Neural crest cell (in vitro differentiated cells): ENCODE measurements around the gene SREBF2. TPM values are rescaled to one million over a fixed set of nuclear protein-coding genes. Genes with fewer than 3 reads are reported as not detected.

Experiments used
- DNase-seq: peaks from one replicate; pipeline ENCODE4 v3.0.0; 2021; ENCODE audit warnings: low read depth, mixed read lengths, low spot score
- H3K27ac Mint-ChIP-seq: one replicate; pipeline ENCODE4 v1.8.0; 2021; ENCODE audit warnings: mild to moderate bottlenecking, mixed read lengths; ENCODE audit not compliant: unreplicated experiment
- H3K27me3 Mint-ChIP-seq: 2 replicates; pipeline ENCODE4 v1.8.0; 2021; ENCODE audit warnings: low read depth, mild to moderate bottlenecking, mixed read lengths
- H3K36me3 Mint-ChIP-seq: 2 replicates; pipeline ENCODE4 v1.8.0; 2021; ENCODE audit warnings: low read depth, mild to moderate bottlenecking, mixed read lengths
- H3K4me1 Mint-ChIP-seq: 2 replicates; pipeline ENCODE4 v1.8.0; 2021; ENCODE audit warnings: mixed read lengths
- H3K4me3 Mint-ChIP-seq: one replicate; pipeline ENCODE4 v1.8.0; 2021; ENCODE audit warnings: mild to moderate bottlenecking, mixed read lengths
- H3K9me3 Mint-ChIP-seq: 2 replicates; pipeline ENCODE4 v1.8.0; 2021; ENCODE audit warnings: mixed read lengths
- CTCF ChIP-seq: fragments of 200-600 bp; sonication (generic); conservative IDR thresholded peaks from 2 replicates; pipeline ENCODE4 v1.5.0; 2021; ENCODE audit warnings: antibody characterized with exemption, mild to moderate bottlenecking
- total RNA-seq: library from RNA; stranded (reverse); gene quantifications from 2 replicates; pipeline ENCODE4 v1.2.1, GENCODE V29; 2021

The SREBF2 gene
- total RNA-seq, 1 donor from 2014 or later = 209 TPM

- Mint-ChIP-seq H3K27ac (peak overlapping the region; percentile 88), H3K9me3 (no peaks in the 10 kb centered on the region), H3K4me3 (no peak overlapping the region), H3K27me3 (no peaks in the 10 kb centered on the region), H3K36me3 (peaks cover 2% of the 10 kb centered on the region), H3K4me1 (peaks cover 24% of the 10 kb centered on the region)
- TF ChIP-seq CTCF = no peak
- DNase-seq = no peak
Observed at GRCh38 chr22:41936894-41937169, 103.9 kb downstream of the SREBF2 start.

DNA sequence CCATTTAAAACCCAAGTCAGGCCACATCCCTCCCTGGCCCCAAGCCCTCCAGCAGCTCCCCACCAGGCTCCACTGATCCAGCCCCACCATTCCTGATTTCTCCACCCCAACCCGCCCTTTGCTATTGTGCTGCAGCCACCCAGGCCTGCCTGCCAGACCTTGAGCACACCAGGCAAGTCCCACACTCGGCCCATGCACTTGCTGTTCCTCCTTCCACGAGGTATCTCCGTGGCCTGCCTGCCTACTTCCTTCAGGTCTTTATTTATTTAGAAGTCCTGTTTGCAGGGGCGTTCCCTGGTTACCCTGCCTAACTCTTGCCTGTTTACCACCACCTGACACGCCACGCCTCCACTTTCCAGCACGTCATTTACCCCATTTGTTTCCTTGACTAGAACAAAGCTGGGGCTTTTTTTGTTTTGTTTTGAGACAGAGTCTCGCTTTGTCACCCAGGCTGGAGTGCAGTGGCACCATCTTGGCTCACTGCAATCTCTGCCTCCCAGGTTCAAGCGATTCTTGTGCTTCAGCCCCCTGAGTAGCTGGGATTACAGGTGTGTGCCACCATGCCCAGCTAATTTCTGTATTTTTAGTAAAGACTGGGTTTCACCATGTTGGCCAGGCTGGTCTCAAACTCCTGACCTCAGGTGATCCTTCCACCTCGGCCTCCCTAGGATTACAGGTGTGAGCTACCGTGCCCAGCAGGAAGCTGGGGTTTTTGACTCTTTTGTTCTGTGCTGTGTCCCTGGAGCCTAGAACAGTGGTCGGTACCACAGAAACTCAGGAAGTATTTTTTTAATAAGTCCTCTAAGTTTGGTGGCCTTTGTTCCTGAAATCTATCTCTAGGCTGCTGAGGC lies 107.3 kb downstream of the SREBF2 start:
- H3K9me3 Mint-ChIP-seq = no peaks in the 10 kb centered on the region
- DNase-seq = no peak
- H3K4me3 Mint-ChIP-seq = peak overlapping the region; percentile 69
- peaks cover 32% of the 10 kb centered on the region for H3K4me1 Mint-ChIP-seq
- TF ChIP-seq CTCF = no peak
- H3K27ac Mint-ChIP-seq = peak overlapping the region; percentile 73
- no peaks in the 10 kb centered on the region for H3K27me3 Mint-ChIP-seq
- H3K36me3 Mint-ChIP-seq = peaks cover 5% of the 10 kb centered on the region

- no peaks in the 10 kb centered on the region for H3K27me3 Mint-ChIP-seq
- peak; percentile 90 for TF ChIP-seq CTCF
- peaks cover 7% of the 10 kb centered on the region for H3K36me3 Mint-ChIP-seq
- peak; percentile 82 for DNase-seq
- H3K27ac Mint-ChIP-seq = peak overlapping the region; percentile 14
- peak overlapping the region; percentile 69 for H3K4me3 Mint-ChIP-seq
- H3K9me3 Mint-ChIP-seq = no peaks in the 10 kb centered on the region
- peaks cover 39% of the 10 kb centered on the region for H3K4me1 Mint-ChIP-seq
Observed at GRCh38 chr22:41940832-41941765, 108.2 kb downstream of the SREBF2 start.

DNA sequence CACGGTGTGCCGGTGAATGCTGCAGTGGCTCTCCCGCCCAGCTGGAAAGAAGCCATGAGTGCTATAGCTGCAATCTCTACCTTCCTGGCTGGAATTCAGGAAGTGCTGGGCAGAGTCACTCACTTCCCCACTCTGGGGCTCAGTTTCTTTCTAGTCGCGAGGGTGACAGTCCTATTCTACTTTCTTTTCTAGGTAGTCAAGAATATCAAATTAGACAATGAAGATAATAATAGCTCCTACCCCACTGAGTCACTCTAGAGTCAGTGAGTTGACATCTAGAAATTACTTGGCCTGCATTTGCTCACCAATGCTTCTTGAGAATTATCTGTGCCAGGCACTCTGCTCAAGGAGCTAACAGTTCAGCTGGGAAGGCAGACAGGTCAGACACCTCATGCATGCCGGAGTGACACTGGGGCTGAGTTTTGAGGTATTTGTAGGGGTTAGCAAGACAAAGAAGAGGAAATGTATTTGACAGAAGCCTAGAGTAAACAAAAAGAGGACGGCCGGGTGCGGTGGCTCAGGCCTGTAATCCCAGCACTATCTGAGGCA lies 110.8 kb downstream of the SREBF2 start:
- peak overlapping the region; percentile 88 for H3K4me3 Mint-ChIP-seq
- H3K9me3 Mint-ChIP-seq = no peaks in the 10 kb centered on the region
- DNase-seq = no peak
- peaks cover 59% of the 10 kb centered on the region for H3K4me1 Mint-ChIP-seq
- no peaks in the 10 kb centered on the region for H3K27me3 Mint-ChIP-seq
- H3K36me3 Mint-ChIP-seq = peaks cover 7% of the 10 kb centered on the region
- no peak overlapping the region for H3K27ac Mint-ChIP-seq
- TF ChIP-seq CTCF = no peak

DNA sequence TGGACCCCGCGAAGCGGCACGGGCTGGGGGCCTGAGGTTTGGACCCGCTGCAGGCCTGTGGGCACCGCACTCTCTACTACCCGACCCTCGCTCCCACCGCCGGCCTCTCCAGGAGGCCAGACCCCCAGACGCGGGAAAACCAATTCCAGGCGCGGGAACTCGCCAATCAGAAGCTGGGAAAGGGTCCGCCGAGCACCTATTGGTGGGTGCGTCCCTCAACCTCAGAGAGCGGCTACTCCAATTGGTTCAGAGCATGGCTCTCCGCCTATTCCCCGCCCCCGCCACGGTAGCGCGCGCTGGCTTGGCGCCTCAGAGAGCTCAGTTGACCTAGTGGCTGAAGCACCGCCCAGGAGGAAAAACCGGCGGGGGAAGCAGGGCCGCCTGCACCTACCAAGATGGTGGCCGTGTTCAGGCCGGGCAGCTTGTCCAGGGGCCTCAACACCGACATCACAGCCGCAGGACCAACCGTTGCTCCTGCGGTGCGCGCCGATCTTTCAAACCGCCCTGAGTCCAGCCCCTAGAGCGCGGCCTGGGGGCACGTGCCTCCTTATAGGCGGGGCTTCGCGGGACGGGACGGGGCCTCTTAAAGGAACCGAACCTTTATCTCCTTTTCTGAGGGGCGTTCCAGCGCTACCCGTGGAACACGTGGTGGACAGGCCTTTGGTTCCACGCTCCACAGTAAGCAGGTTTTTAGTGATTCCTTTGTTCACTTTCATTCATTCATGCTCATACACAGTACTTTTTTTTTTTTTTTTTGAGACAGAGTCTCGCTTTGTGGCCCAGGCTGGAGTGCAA lies 113.9 kb downstream of the SREBF2 start, which contains the start of gene CENPM:
Gene CENPM (minus strand): TSS at position 524 of the 795 bp plus-strand sequence. CDS start 76 bp downstream, at position 448.
- H3K27ac Mint-ChIP-seq = peak within 1 kb of the TSS; percentile 94
- no peaks in the 10 kb centered on the region for H3K9me3 Mint-ChIP-seq
- H3K4me1 Mint-ChIP-seq = peaks cover 56% of the 10 kb centered on the region
- H3K4me3 Mint-ChIP-seq = peak within 1 kb of the TSS; percentile 97
- no peak for TF ChIP-seq CTCF
- no peaks in the 10 kb centered on the region for H3K27me3 Mint-ChIP-seq
- peak; percentile 91 for DNase-seq
- H3K36me3 Mint-ChIP-seq = peaks cover 5% of the 10 kb centered on the region
